Transverse colon (tissue), 4 donors: Measurements from ENCODE around the gene KPTN. TPM values are rescaled to one million over a fixed set of nuclear protein-coding genes. Genes with fewer than 3 reads are reported as not detected.

ENCODE experiments used
- DNase-seq: peaks from one replicate; pipeline ENCODE4 v3.0.0-alpha.2; 2019
- H3K27ac ChIP-seq, 4 donors: fragments of 200-600 bp; sonication (generic); 2 replicates each; pipeline ENCODE4 v1.5.1; 2016 to 2018; ENCODE audit warnings: inconsistent platforms in 4 of 4
- H3K27me3 ChIP-seq: fragments of 200-600 bp; sonication (generic); 2 replicates; pipeline ENCODE4 v1.5.1; 2017; ENCODE audit warnings: inconsistent platforms
- H3K36me3 ChIP-seq, 4 donors: fragments of 200-600 bp; sonication (generic); 2 replicates each; pipeline ENCODE4 v1.5.1; 2017 to 2019; ENCODE audit warnings: inconsistent platforms in 4 of 4
- H3K4me1 ChIP-seq, 4 donors: fragments of 200-600 bp; sonication (generic); 2 replicates each; pipeline ENCODE4 v1.5.1; 2017 to 2020; ENCODE audit warnings: inconsistent platforms in 4 of 4
- H3K4me3 ChIP-seq, 4 donors: fragments of 200-600 bp; sonication (generic); 1 replicate in 1 of 4; 2 replicates in 3 of 4; pipeline versions ENCODE4 v1.5.1 to v1.6.1; 2017 to 2019; ENCODE audit warnings: inconsistent platforms in 4 of 4
- H3K9me3 ChIP-seq, 2 donors: fragments of 200-600 bp; sonication (generic); 2 replicates each; pipeline ENCODE4 v1.5.1; 2017 to 2019; ENCODE audit warnings: inconsistent platforms in 2 of 2
- CTCF ChIP-seq, 5 experiments: fragments of 200-600 bp in 3 of 5; fragments of 450-650 bp in 2 of 5; sonication (generic) in 3 of 5; IDR thresholded peaks; 1 replicate in 2 of 5; 2 replicates in 3 of 5; pipeline ENCODE4 v1.5.1; 2016 to 2017; ENCODE audit warnings: antibody characterized with exemption in 5 of 5, inconsistent platforms in 3 of 5, mild to moderate bottlenecking in 2 of 5, moderate library complexity in 1 of 5
- EP300 ChIP-seq: sonication (generic); formaldehyde crosslinking; IDR thresholded peaks from one replicate; pipeline ENCODE4 v1.6.1; 2017; ENCODE audit warnings: antibody characterized with exemption, low read depth
- WGBS, 2 donors: methylation state at CpG; one replicate each; pipeline ENCODE4 v1.1.5; 2018; ENCODE audit warnings: low coverage in 1 of 2; 5-methylcytosine and 5-hydroxymethylcytosine counted together
- in situ Hi-C, 4 donors: fragments of 200-750 bp; cut with MboI; loops; one replicate each; pipeline versions ENCODE4 v1.15.0 to v1.15.1; 2017; ENCODE audit warnings: low sequenced_read_pairs in 3 of 4, low pct_ligation_motif_present in 1 of 4, low pct_unique_long_range_greater_than_20kb in 1 of 4
- intact Hi-C: fragments of 100-400 bp; cut with DNase I; formaldehyde crosslinking; loops from one replicate; pipeline ENCODE4 v1.15.1; 2023; ENCODE audit warnings: low total_unique reads
- total RNA-seq, 4 donors: library from RNA; depleted of rRNA; stranded (reverse); fragments of >200 nt; gene quantifications; one replicate each; pipeline ENCODE4 v1.1.0, GENCODE V29; 2016

The KPTN gene
- total RNA-seq, 4 donors from 2014 or later, result 2.2 to 5.7 (median 3.3) TPM; not detected in 1

DNA sequence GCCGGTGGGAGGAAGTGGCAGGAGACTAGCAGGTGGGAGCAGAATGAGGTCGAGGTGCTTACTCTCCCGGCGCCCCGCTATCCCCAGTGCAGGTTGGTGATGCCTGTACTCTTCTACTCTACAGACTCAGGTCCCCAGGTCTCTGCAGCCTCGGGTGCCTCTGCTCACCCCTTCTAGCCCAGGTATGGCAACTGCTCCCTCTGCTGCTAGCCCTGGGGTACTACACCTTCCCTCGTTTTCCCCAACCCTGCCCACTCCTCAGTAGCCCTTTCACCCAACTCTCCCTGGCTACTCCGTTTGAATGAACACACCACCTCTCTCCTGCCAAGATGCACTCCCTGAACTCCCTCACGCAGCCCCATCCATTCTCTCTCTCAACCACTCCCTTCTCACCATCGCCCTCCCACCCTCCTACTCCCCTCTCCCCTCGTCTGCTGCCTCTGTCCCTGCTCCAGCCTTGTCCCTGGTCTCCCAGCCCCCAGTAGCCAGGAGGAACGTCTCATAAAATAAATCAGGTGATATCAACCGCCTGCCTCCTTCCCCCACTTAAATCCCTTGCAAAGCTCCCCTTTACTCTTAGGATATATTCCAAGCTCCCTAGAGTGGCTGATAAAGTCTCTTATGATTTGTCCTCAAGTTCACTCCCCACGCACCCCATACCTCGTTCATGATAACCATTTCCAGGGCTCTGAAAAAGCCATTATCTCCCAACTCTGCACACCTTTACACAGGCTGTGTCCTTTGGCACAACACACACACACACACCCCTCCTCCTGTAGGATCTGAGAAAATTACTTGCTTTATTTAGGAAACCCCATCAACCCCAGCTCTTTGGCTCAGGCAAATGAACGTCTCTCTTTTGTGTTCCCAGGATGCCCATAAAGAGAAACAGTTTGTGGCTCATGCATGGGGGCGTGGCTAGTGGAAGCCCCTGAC, 56.5 kb downstream of the KPTN start:
- TF ChIP-seq CTCF (IDR thresholded peaks at IDR 0.05), result peak; percentile 80 to 91 (median 82)
- TF ChIP-seq EP300, result no peak
- Histone ChIP-seq H3K27me3 (peaks cover 86% of the 10 kb centered on the region), H3K4me3 (no peak overlapping the region), H3K9me3 (no peaks in the 10 kb centered on the region), H3K36me3 (no peaks in the 10 kb centered on the region), H3K4me1 (peaks cover 6 to 33% (median 27%) of the 10 kb centered on the region in 4 donors), H3K27ac (peak overlapping the region; percentile 2 to 66 (median 55))
- intact Hi-C loops, result loop anchor here (1.0 kb wide), 1 partner anchor 27 kb away; no protein-coding TSS in a partner anchor
- in situ Hi-C loops, result loop anchor here in 1 of 4 donors (10.0 kb wide), 1 partner anchor 133 kb away; no protein-coding TSS in a partner anchor
- WGBS, 2 donors, result 0 to 9% methylated on average over 6 to 17 of the region's 17 CpGs
- DNase-seq, result peak; percentile 54

Other genes starting within 250 kb of the KPTN start
- 10 to 100 TPM; 20.9 to 27.5 (median 22.4) TPM for gene CCDC9, start 227.7 kb downstream of the KPTN start, total RNA-seq
- gene INAFM1, start 209.3 kb downstream of the KPTN start, total RNA-seq, result 10 to 100 TPM in 2 of 4 donors, 1 to 10 TPM in 2; 7.2 to 17.2 (median 9.6) TPM
- gene C5AR1, start 174.4 kb downstream of the KPTN start, total RNA-seq, result 1 to 10 TPM in 3 of 4 donors, under 1 TPM in 1; 0.60 to 9.0 (median 5.3) TPM
- 1 to 10 TPM in 2 of 4 donors, under 1 TPM in 1, not detected in 1; 0.64 to 4.9 (median 2.0) TPM for gene C5AR2, start 152.0 kb downstream of the KPTN start, total RNA-seq
- gene DHX34, start 134.9 kb downstream of the KPTN start, total RNA-seq, result 10 to 100 TPM; 12.4 to 30.3 (median 21.3) TPM
- gene MEIS3, start 64.7 kb downstream of the KPTN start, total RNA-seq, result 10 to 100 TPM in 1 of 4 donors, 1 to 10 TPM in 2, not detected in 1; 2.3 to 56.5 (median 7.1) TPM
- gene SLC8A2, start 12.3 kb downstream of the KPTN start, total RNA-seq, result 10 to 100 TPM in 2 of 4 donors, 1 to 10 TPM in 1, under 1 TPM in 1; 0.82 to 36.4 (median 9.6) TPM
- gene NAPA, start 30.8 kb upstream of the KPTN start, total RNA-seq, result 100 to 1,000 TPM in 3 of 4 donors, 10 to 100 TPM in 1; 94.8 to 138 (median 114) TPM
- under 1 TPM in 1 of 4 donors, not detected in 3; 0.16 TPM for gene ZNF541, start 88.9 kb upstream of the KPTN start, total RNA-seq
- gene BICRA, start 124.9 kb upstream of the KPTN start, total RNA-seq, result 10 to 100 TPM; 11.6 to 30.3 (median 13.2) TPM
- gene EHD2, start 229.2 kb upstream of the KPTN start, total RNA-seq, result 10 to 100 TPM; 15.2 to 93.1 (median 25.3) TPM